ENCODE data around the gene DDX18. TPM values are rescaled to one million over a fixed set of nuclear protein-coding genes. Genes with fewer than 3 reads are reported as not detected.

The DDX18 gene
- 72.7 TPM for polyA plus RNA-seq (2013, experiment 1 of 4)
- 75.5 TPM for polyA plus RNA-seq (2013, experiment 2 of 4)
- polyA plus RNA-seq (2013, experiment 3 of 4): 48.2 TPM
- polyA plus RNA-seq (2013, experiment 4 of 4): 59.3 TPM

- Histone ChIP-seq H3K27me3 (ENCODE audit: control insufficient read depth, insufficient read depth, low read length, poor library complexity, severe bottlenecking) (no peaks in the 10 kb centered on the region), H3K36me3 (ENCODE audit: control insufficient read depth, insufficient read depth, low read length) (peaks cover 19% of the 10 kb centered on the region), H3K9me3 (ENCODE audit: control insufficient read depth, low read length) (no peaks in the 10 kb centered on the region), H3K4me3 (ENCODE audit: insufficient read depth, low read depth, low read length) (peak within 1 kb of the TSS; percentile 92), H3K27ac (ENCODE audit: insufficient read depth, low read depth, low read length, poor library complexity, severe bottlenecking) (no peak within 1 kb of the TSS), H3K4me1 (ENCODE audit: control insufficient read depth, insufficient read depth, low read length) (peaks cover 10% of the 10 kb centered on the region)
- 1% methylated on average over 57 of the region's 57 CpGs for WGBS, 2 experiments
Measured at GRCh38 chr2:117814417-117815264, at the start of gene DDX18. TSS of gene DDX18 (plus strand) at chr2:117814691. CDS start at chr2:117814778, 87 bp downstream.

- no peaks in the 10 kb centered on the region for H3K4me1 ChIP-seq (ENCODE audit: control insufficient read depth, insufficient read depth, low read length)
- H3K27me3 ChIP-seq (ENCODE audit: control insufficient read depth, insufficient read depth, low read length, poor library complexity, severe bottlenecking): no peaks in the 10 kb centered on the region
- no peak overlapping the region for H3K4me3 ChIP-seq (ENCODE audit: insufficient read depth, low read depth, low read length)
- H3K27ac ChIP-seq (ENCODE audit: insufficient read depth, low read depth, low read length, poor library complexity, severe bottlenecking): no peak overlapping the region
- no peaks in the 10 kb centered on the region for H3K36me3 ChIP-seq (ENCODE audit: control insufficient read depth, insufficient read depth, low read length)
- 100% methylated on average over 1 of the region's 1 CpG; no CpG with 5 or more reads in 1 of the 2 experiments for WGBS, 2 experiments
- no peaks in the 10 kb centered on the region for H3K9me3 ChIP-seq (ENCODE audit: control insufficient read depth, low read length)
Measured at GRCh38 chr2:117770730-117771129, 43.8 kb upstream of the DDX18 start.

GRCh38 chr2:117771969-117772630 lies 42.4 kb upstream of the DDX18 start:
- Histone ChIP-seq H3K9me3 (ENCODE audit: control insufficient read depth, low read length) (no peaks in the 10 kb centered on the region), H3K4me1 (ENCODE audit: control insufficient read depth, insufficient read depth, low read length) (no peaks in the 10 kb centered on the region), H3K27ac (ENCODE audit: insufficient read depth, low read depth, low read length, poor library complexity, severe bottlenecking) (no peak overlapping the region), H3K27me3 (ENCODE audit: control insufficient read depth, insufficient read depth, low read length, poor library complexity, severe bottlenecking) (no peaks in the 10 kb centered on the region), H3K4me3 (ENCODE audit: insufficient read depth, low read depth, low read length) (no peak overlapping the region), H3K36me3 (ENCODE audit: control insufficient read depth, insufficient read depth, low read length) (no peaks in the 10 kb centered on the region)
- WGBS, 2 experiments: 55 to 61% methylated on average over 3 of the region's 4 CpGs

GRCh38 chr2:117774716-117775115 lies 39.8 kb upstream of the DDX18 start:
- no peaks in the 10 kb centered on the region for H3K4me1 ChIP-seq (ENCODE audit: control insufficient read depth, insufficient read depth, low read length)

GRCh38 chr2:117775703-117776219 lies 38.7 kb upstream of the DDX18 start:
- Histone ChIP-seq H3K4me3 (ENCODE audit: insufficient read depth, low read depth, low read length) (no peak overlapping the region), H3K9me3 (ENCODE audit: control insufficient read depth, low read length) (no peaks in the 10 kb centered on the region), H3K27ac (ENCODE audit: insufficient read depth, low read depth, low read length, poor library complexity, severe bottlenecking) (no peak overlapping the region), H3K4me1 (ENCODE audit: control insufficient read depth, insufficient read depth, low read length) (no peaks in the 10 kb centered on the region), H3K36me3 (ENCODE audit: control insufficient read depth, insufficient read depth, low read length) (no peaks in the 10 kb centered on the region), H3K27me3 (ENCODE audit: control insufficient read depth, insufficient read depth, low read length, poor library complexity, severe bottlenecking) (no peaks in the 10 kb centered on the region)

More at GRCh38 chr2:117774716-117775115, 39.8 kb upstream of the DDX18 start:
- H3K36me3 ChIP-seq (ENCODE audit: control insufficient read depth, insufficient read depth, low read length): no peaks in the 10 kb centered on the region
- H3K4me3 ChIP-seq (ENCODE audit: insufficient read depth, low read depth, low read length): no peak overlapping the region
- no peaks in the 10 kb centered on the region for H3K9me3 ChIP-seq (ENCODE audit: control insufficient read depth, low read length)
- WGBS, 2 experiments: 90 to 100% methylated on average over 1 of the region's 1 CpG
- no peaks in the 10 kb centered on the region for H3K27me3 ChIP-seq (ENCODE audit: control insufficient read depth, insufficient read depth, low read length, poor library complexity, severe bottlenecking)
- no peak overlapping the region for H3K27ac ChIP-seq (ENCODE audit: insufficient read depth, low read depth, low read length, poor library complexity, severe bottlenecking)

- 92 to 94% methylated on average over 6 to 8 of the region's 8 CpGs for WGBS, 2 experiments
- no peaks in the 10 kb centered on the region for H3K9me3 ChIP-seq (ENCODE audit: control insufficient read depth, low read length)
- H3K27ac ChIP-seq (ENCODE audit: insufficient read depth, low read depth, low read length, poor library complexity, severe bottlenecking): no peak overlapping the region
- H3K4me1 ChIP-seq (ENCODE audit: control insufficient read depth, insufficient read depth, low read length): no peaks in the 10 kb centered on the region
- H3K27me3 ChIP-seq (ENCODE audit: control insufficient read depth, insufficient read depth, low read length, poor library complexity, severe bottlenecking): no peaks in the 10 kb centered on the region
- H3K36me3 ChIP-seq (ENCODE audit: control insufficient read depth, insufficient read depth, low read length): no peaks in the 10 kb centered on the region
- no peak overlapping the region for H3K4me3 ChIP-seq (ENCODE audit: insufficient read depth, low read depth, low read length)
Measured at GRCh38 chr2:117776888-117777287, 37.6 kb upstream of the DDX18 start.

GRCh38 chr2:117785740-117786139 lies 28.8 kb upstream of the DDX18 start:
- Histone ChIP-seq H3K27me3 (ENCODE audit: control insufficient read depth, insufficient read depth, low read length, poor library complexity, severe bottlenecking) (no peaks in the 10 kb centered on the region), H3K4me1 (ENCODE audit: control insufficient read depth, insufficient read depth, low read length) (no peaks in the 10 kb centered on the region), H3K4me3 (ENCODE audit: insufficient read depth, low read depth, low read length) (no peak overlapping the region), H3K9me3 (ENCODE audit: control insufficient read depth, low read length) (no peaks in the 10 kb centered on the region), H3K27ac (ENCODE audit: insufficient read depth, low read depth, low read length, poor library complexity, severe bottlenecking) (no peak overlapping the region), H3K36me3 (ENCODE audit: control insufficient read depth, insufficient read depth, low read length) (no peaks in the 10 kb centered on the region)

GRCh38 chr2:117786520-117786919 lies 28.0 kb upstream of the DDX18 start:
- Histone ChIP-seq H3K27ac (ENCODE audit: insufficient read depth, low read depth, low read length, poor library complexity, severe bottlenecking) (no peak overlapping the region), H3K9me3 (ENCODE audit: control insufficient read depth, low read length) (no peaks in the 10 kb centered on the region), H3K4me1 (ENCODE audit: control insufficient read depth, insufficient read depth, low read length) (no peaks in the 10 kb centered on the region), H3K36me3 (ENCODE audit: control insufficient read depth, insufficient read depth, low read length) (no peaks in the 10 kb centered on the region), H3K4me3 (ENCODE audit: insufficient read depth, low read depth, low read length) (no peak overlapping the region), H3K27me3 (ENCODE audit: control insufficient read depth, insufficient read depth, low read length, poor library complexity, severe bottlenecking) (no peaks in the 10 kb centered on the region)

- H3K4me1 ChIP-seq (ENCODE audit: control insufficient read depth, insufficient read depth, low read length): no peaks in the 10 kb centered on the region
- H3K4me3 ChIP-seq (ENCODE audit: insufficient read depth, low read depth, low read length): no peak overlapping the region
- no peaks in the 10 kb centered on the region for H3K9me3 ChIP-seq (ENCODE audit: control insufficient read depth, low read length)
- no peaks in the 10 kb centered on the region for H3K36me3 ChIP-seq (ENCODE audit: control insufficient read depth, insufficient read depth, low read length)
- no peak overlapping the region for H3K27ac ChIP-seq (ENCODE audit: insufficient read depth, low read depth, low read length, poor library complexity, severe bottlenecking)
- H3K27me3 ChIP-seq (ENCODE audit: control insufficient read depth, insufficient read depth, low read length, poor library complexity, severe bottlenecking): no peaks in the 10 kb centered on the region
Measured at GRCh38 chr2:117789505-117789904, 25.0 kb upstream of the DDX18 start.

- 91 to 92% methylated on average over 2 of the region's 2 CpGs for WGBS, 2 experiments
- Histone ChIP-seq H3K4me1 (ENCODE audit: control insufficient read depth, insufficient read depth, low read length) (no peaks in the 10 kb centered on the region), H3K27ac (ENCODE audit: insufficient read depth, low read depth, low read length, poor library complexity, severe bottlenecking) (no peak overlapping the region), H3K36me3 (ENCODE audit: control insufficient read depth, insufficient read depth, low read length) (no peaks in the 10 kb centered on the region), H3K27me3 (ENCODE audit: control insufficient read depth, insufficient read depth, low read length, poor library complexity, severe bottlenecking) (no peaks in the 10 kb centered on the region), H3K4me3 (ENCODE audit: insufficient read depth, low read depth, low read length) (no peak overlapping the region), H3K9me3 (ENCODE audit: control insufficient read depth, low read length) (no peaks in the 10 kb centered on the region)
Measured at GRCh38 chr2:117794668-117795067, 19.8 kb upstream of the DDX18 start.

Measured in ectodermal cell (in vitro differentiated cells).